GM04504 (cell line): ENCODE measurements around the gene MALRD1.

Experiments used
- DNase-seq: peaks from one replicate; pipeline ENCODE4 v3.0.0-alpha.2; 2012; ENCODE audit warnings: low read depth

Gene MALRD1

GRCh38 chr10:19111501-19112267 is 63.1 kb downstream of the MALRD1 start:
- DNase-seq, result no peak

DNA sequence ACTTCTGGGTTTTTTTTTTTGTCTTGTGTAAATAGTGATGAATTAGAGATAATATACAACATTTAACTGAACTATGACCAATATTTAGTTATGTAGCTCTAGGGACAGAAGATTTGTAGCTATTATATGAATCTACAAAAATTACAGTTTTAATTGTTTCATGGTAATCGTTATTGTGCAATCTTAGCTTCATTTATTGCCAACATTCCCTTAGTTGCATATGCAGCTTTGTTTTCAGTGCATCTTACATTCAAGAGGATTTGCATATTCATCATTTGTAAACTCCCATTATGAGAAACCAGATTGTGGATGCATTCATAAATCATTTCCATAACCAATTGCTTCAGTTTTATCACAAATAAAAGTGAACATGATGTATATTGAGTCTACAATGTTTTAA is 68.8 kb downstream of the MALRD1 start:
- DNase-seq, result no peak

GRCh38 chr10:19119191-19119590 is 70.6 kb downstream of the MALRD1 start:
- no peak for DNase-seq

DNA sequence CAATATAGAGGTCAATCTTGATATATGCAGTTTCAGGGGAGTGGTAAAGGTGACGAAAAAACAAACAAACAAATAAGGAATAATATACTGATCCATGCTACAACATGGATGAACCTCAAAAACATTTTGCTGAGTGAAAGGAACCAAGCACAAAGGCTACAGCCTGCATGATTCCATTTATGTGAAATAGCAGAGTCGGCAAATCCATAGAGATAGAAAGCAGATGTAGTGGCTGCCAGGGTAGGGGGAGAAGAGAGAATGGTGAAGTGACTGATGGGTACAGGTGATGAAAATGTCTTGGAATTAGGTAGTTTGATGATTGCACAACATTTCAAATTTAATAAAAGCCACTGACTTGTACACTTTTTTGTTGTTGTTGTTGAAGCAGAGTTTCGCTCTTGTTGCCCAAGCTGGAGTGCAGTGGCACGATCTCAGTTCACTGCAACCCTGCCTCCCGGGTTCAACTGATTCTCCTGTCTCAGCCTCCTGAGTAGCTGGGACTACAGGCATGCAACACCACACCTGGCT is 71.8 kb downstream of the MALRD1 start:
- DNase-seq, result no peak

DNA sequence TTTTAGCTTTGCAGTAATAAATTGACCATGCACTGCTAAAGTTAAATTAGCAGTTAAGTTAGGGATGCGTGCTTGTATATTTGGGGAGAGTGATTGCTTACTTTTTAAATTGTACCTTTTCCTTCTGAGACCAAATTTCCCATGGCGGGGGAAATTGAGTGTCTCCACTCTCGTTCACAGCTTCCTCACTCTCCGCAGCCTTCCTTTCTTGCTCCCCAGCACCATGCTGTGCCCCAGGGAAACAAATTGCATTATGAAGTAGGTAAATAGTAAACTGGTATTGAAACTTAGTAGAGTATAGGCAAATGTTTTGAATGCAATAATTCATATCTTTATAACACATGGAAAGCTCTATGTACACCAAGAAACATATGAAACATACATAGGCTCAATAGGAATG is 85.4 kb downstream of the MALRD1 start:
- DNase-seq, result no peak

GRCh38 chr10:19142967-19143366 is 94.4 kb downstream of the MALRD1 start:
- DNase-seq, result no peak

GRCh38 chr10:19144206-19144605 is 95.6 kb downstream of the MALRD1 start:
- no peak for DNase-seq

DNA sequence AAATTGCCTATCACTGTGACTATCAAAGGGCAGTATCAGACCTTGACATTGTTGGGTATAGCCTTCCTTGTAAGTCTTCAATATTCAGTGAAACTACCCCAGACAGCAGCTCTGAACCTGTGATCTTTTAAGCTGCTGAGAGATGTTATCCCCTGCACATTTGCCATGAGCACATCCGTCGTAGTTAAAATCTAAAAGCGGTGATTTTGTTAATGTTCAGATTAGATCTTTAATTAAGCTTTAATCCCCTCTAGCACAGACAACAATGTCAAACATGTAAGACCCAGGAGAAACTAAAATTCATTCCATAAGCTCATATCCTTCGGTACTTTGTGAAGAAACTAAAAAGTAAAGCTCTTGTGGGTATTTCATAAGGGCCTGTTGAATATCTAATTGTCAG is 105.8 kb downstream of the MALRD1 start:
- DNase-seq, result no peak

DNA sequence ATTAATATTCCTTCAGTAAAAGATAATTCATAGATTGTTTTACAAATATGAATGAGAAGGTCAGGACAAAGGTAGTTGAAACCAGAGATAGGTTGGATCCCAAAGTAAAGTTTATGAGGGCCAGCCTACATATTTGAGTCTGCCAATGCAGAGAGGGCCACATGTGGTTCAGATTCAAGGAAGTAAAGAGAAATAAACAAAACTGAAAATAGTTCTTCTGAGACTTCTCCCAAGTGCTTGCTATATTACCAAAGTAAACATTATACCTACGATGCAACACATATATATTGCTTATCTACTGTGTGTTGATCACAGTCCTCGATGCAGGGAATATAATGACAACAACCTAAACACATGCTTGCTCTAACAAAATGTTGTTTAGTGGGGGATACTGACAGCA is 109.8 kb downstream of the MALRD1 start:
- DNase-seq, result no peak

- DNase-seq, result no peak
Measured at GRCh38 chr10:19158870-19159269, 110.3 kb downstream of the MALRD1 start.

DNA sequence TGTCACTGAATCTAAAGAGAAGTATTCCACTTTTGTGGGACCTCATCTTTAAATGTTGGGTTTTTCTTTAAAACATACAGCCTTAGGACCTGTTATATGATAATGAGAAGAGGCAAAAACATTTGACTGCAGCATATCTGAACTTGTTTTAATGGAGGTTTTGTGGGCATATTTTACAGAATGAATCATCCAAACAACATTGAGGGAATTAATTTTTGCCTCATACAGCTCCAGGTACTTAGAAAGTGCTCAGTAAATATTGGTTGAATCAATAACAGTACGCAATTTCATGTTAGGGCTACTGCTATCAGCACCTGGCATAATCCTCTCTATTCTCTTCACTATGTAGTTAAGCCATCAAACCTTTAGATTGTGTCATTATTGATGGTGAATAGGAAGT is 115.9 kb downstream of the MALRD1 start:
- no peak for DNase-seq

GRCh38 chr10:19168584-19168983 is 120.0 kb downstream of the MALRD1 start:
- no peak for DNase-seq

- DNase-seq, result no peak
Measured at GRCh38 chr10:19169041-19169440, 120.4 kb downstream of the MALRD1 start.

DNA sequence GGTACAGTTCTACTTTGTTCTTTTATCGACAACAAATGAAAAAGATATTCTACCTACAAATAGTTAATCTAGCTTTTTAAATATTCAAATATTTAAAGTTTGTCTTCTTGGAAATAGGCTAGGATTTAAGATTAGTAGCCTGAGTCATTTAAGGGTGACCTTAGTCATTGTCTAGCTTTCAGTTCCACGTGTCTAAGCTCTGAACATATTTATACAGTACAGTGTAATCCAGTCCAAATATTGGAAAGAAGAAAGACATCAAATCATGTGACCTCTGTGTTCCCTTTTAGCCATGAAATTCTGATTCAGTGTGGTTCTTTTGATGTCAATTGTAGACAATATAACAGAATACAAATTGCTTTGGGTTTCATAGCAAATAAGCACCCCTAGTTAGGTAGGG is 121.1 kb downstream of the MALRD1 start:
- no peak for DNase-seq

GRCh38 chr10:19178675-19179074 is 130.1 kb downstream of the MALRD1 start:
- DNase-seq, result no peak

GRCh38 chr10:19184891-19185290 is 136.3 kb downstream of the MALRD1 start:
- DNase-seq, result no peak

DNA sequence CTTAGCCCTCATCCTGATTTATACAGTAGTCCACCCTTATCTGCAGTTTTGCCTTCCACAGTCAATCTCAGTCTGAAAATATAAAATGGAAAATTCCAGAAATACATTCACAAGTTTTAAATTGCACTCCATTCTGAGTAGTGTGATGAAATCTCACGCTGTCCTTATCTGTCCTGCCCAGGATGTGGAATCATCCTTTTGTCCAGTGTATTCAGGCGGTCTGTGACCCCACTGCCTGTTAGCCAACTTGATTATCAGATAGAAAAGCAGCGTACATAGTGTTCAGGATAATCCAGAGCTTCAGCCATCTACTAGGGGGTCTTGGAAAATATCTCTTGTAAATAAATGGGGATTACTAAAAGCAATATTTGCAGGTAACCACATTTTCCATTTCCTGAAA is 146.3 kb downstream of the MALRD1 start:
- no peak for DNase-seq

GRCh38 chr10:19195698-19196097 is 147.1 kb downstream of the MALRD1 start:
- DNase-seq, result no peak

DNA sequence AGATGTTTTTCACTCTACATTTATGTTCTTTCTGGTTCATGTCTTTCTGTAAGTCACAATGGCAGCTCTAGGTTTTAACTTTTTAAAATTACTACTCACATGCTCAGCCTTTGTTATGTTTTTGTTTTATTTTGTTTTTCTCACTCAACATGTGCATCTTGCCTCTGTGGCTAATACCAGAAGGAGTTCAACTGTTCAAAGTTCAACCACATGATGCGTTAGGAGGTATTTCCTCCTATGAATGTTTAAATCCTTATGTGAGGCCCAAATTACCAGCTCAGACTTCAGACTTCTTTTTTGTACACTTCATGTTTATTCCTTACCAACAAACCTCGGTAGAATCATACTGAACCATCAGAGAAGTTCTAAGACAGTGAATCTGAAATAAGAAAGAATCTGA is 151.6 kb downstream of the MALRD1 start:
- no peak for DNase-seq

- no peak for DNase-seq
Measured at GRCh38 chr10:19204246-19204917, 155.8 kb downstream of the MALRD1 start.

GRCh38 chr10:19209319-19209718 is 160.7 kb downstream of the MALRD1 start:
- DNase-seq, result no peak

DNA sequence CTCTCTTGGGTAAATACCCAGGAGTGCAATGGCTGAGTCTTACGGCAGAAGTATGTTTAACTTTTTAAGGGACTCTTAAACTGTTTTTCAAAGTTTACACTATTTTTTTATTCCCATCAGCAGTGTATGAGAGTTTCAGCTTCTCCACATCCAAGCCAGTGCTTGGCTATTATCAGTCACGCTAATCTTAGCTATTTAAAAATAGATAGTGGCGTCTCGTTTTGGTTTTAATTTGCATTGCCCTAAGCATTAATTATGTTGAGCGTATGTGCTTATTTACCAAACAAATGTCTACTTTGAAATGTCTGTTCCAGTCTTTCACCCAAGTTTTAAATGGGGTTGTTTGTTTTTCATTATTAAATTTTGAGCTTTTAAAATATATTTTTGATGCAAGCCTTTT is 164.0 kb downstream of the MALRD1 start:
- DNase-seq, result no peak

DNA sequence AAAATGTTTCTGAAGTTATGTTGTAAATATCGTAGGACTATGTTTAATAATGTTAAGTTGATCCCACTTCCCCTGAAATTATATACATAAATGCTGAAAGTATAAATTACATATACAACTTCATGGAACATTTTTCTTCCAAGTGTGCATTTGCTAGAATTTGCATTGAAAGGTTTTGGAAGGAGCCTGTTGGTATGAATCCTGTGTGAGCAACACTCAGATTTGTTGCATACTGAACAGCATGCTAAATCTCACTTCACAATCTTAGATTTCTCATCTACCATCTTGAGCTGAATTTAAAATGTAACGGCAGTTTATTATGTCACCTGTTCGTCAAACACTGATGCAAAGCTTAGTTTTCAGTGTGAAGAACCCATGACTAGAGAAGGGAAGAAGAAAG is 172.6 kb downstream of the MALRD1 start:
- no peak for DNase-seq

GRCh38 chr10:19226025-19226424 is 177.4 kb downstream of the MALRD1 start:
- DNase-seq, result no peak
